HFF-Myc (cell line): ENCODE results near the gene DLAT.

Source experiments
- DNase-seq: peaks from one replicate; pipeline ENCODE4 v3.0.0-alpha.2; 2011; ENCODE audit warnings: low read depth; ENCODE audit errors: extremely low read depth
- H3K4me3 ChIP-seq: replicated peaks from 2 replicates; pipeline ENCODE4 v1.5.1; 2011; ENCODE audit warnings: low read depth, mild to moderate bottlenecking, control low read depth, low read length
- TF ChIP-seq, protein P1 (sequence below): IDR thresholded peaks from 2 replicates; pipeline ENCODE4 v1.5.1; 2012; ENCODE audit warnings: mild to moderate bottlenecking, low read depth, low read length, control low read depth; ENCODE audit errors: missing control alignments

DLAT gene

DNA sequence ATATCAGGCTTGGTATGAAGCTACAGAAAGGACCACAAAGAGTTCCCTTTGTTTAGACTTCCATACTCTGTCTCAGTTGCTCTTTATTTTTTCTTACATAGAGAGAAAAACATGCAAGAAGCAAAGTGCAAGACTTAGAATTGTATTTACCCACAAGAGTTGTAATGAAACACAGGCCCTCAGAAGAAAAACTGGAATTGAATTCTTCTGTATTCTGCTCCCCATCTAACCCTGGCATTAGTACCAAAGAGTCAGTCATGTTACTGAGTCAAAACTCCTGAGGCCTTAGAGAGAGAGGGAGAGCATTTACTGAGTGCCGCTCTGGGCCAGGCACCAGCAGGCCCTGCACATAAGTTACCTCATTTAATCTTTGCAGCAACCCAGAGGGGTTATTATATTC lies 43.9 kb upstream of the DLAT start:
- no peak overlapping the region for H3K4me3 ChIP-seq
- TF ChIP-seq, protein P1, sequence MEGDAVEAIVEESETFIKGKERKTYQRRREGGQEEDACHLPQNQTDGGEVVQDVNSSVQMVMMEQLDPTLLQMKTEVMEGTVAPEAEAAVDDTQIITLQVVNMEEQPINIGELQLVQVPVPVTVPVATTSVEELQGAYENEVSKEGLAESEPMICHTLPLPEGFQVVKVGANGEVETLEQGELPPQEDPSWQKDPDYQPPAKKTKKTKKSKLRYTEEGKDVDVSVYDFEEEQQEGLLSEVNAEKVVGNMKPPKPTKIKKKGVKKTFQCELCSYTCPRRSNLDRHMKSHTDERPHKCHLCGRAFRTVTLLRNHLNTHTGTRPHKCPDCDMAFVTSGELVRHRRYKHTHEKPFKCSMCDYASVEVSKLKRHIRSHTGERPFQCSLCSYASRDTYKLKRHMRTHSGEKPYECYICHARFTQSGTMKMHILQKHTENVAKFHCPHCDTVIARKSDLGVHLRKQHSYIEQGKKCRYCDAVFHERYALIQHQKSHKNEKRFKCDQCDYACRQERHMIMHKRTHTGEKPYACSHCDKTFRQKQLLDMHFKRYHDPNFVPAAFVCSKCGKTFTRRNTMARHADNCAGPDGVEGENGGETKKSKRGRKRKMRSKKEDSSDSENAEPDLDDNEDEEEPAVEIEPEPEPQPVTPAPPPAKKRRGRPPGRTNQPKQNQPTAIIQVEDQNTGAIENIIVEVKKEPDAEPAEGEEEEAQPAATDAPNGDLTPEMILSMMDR, result no peak
- DNase-seq, result no peak

DNA sequence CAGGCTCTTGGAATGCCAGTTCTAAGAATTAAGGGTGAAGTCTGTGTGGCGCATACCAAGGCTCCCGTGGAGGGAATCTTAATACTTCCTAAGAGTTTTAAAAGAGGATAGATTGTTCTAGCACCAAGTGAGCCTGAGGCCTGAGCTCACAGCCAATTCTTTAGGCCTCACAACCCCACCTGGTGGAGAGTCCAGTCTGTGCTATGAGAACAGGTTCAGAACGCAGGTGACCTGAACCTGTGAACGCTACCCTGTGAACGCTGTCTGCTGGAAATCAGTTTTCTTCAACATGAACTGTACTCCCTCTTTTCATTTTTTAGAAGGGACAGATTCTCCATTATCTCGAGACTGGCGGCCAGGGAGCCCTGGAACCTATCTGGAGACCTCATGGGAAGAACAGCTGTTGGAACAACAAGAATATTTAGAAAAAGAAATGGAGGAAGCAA lies 43.2 kb upstream of the DLAT start:
- DNase-seq, result no peak
- no peak overlapping the region for H3K4me3 ChIP-seq

DNA sequence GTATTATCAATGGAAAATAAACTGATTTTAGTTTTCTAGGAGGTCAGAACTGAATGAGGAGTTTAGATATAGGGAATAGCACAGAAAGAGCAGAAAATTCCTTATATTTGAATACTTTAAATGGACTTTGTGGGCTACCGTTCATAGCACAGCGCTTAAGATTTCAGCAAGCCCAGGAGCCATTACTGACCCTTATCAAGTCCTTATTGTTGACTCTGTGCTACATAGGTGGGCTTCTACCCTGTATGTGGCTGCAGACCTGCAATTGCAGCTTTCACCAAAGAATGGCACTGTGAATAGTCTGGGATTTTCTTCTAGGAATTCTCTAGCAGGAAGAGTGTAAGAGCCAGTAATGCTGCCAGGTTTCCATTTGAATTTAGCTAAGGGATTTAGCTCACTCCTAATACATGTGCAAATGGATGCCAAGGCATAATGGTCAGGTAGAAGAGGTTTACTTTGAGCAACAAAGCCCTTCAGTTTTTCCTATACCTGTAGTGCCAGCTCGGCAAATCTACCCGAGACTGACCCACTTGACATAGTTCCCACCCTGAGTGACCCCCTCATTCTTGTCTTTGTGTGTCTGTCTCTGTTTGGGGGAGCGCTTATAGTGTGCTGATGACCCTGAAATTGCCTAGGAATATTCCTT lies 42.5 kb upstream of the DLAT start:
- no peak for DNase-seq
- no peak overlapping the region for H3K4me3 ChIP-seq

More for the DNA sequence above, 43.2 kb upstream of the DLAT start:
- TF ChIP-seq, protein P1, result peak; percentile 63

DNA sequence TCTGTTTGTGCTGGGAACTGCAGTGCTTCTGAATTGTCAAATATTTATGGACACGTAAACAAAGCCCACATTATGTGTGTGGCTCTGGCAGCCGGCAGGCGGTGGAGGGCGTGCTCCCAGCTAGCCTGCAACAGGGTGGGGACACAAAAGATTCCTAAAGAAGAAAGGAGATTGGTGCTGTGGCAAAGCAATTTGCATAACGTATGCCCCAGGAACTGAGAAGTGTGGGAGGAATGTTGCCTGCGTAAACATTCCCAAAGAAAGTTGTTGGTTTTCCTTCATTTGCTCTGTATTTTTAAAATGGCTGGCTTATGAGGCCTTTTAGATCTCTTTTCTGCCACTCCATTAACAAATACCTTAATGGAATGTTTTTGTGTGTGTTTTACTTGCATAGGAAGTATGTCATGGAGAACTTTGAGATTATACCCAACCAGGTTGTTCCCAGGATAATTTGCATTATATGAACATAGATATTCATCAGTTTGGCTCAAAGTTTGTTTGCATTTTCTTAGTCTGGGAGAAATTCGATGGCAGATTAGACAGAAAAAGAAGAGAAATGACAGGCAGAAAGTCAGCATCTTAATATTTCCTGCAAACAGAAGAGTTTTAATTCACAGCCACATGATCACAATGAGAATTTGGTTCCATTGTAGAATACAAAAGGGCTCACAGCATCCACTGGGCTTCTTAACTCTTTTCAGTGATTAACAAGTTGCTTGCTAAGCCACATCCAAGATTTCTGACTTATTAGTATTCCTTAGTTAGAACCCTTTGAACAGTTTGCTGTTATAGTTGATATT lies 41.8 kb upstream of the DLAT start:
- no peak overlapping the region for H3K4me3 ChIP-seq
- TF ChIP-seq, protein P1, result no peak
- DNase-seq, result no peak

More for the DNA sequence above, 42.5 kb upstream of the DLAT start:
- TF ChIP-seq, protein P1, result no peak

DNA sequence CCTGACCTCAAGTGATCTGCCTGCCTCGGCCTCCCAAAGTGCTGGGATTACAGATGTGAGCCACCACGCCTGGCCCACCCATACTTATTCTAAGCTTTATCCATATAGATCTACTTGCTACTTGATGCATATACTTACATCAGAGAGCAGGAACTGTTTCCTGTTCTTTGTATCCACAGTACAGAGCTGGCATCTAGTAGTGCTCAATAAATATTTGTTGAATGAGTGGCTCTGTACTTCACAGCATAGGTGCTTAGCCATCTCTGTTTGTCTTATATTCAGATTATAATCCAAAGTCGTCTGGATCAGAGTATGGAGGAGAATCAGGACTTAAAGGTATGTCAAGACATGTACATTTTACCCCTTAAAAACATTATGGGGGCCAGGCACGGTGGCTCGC lies 38.6 kb upstream of the DLAT start:
- no peak overlapping the region for H3K4me3 ChIP-seq
- DNase-seq, result no peak
- TF ChIP-seq, protein P1, result no peak

DNA sequence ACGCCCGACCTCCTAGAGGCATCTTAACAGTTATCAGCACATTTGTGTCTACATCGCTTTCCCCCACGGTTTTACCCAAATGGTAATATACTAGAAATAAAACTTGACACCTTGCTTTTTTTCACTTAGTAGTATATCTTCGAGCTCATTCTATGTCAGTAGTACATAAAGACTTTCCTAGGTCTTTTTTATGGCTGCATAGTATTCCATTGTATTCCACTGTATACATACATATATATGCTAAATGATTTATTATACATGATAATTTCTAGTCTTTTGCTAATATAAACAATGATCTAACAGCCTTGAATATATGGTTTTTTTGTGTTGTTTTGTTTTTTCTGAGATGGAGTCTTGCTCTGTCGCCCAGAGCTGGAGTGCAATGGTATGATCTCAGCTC lies 34.8 kb upstream of the DLAT start:
- DNase-seq, result no peak
- TF ChIP-seq, protein P1, result no peak
- H3K4me3 ChIP-seq, result no peak overlapping the region
